Fibroblast of lung (primary cell): ENCODE results near the gene UQCRHL. TPM values are rescaled to one million over a fixed set of nuclear protein-coding genes. Genes with fewer than 3 reads are reported as not detected.

Source experiments
- DNase-seq, 2 donors: peaks; one replicate each; pipeline versions ENCODE4 v3.0.0 to v3.0.0-alpha.2; 2010; ENCODE audit warnings: low read depth in 2 of 2
- H2AFZ ChIP-seq: 2 replicates; pipeline ENCODE4 v1.5.1; 2012; ENCODE audit warnings: low read length, control low read depth, inconsistent platforms
- H3K27ac ChIP-seq: 2 replicates; pipeline ENCODE4 v1.5.1; 2011; ENCODE audit warnings: low read length, control low read depth; ENCODE audit not compliant: insufficient read depth
- H3K27me3 ChIP-seq: 2 replicates; pipeline ENCODE4 v1.5.1; 2011; ENCODE audit warnings: mild to moderate bottlenecking, low read length; ENCODE audit not compliant: control insufficient read depth, insufficient read depth
- H3K36me3 ChIP-seq: 2 replicates; pipeline ENCODE4 v1.5.1; 2011; ENCODE audit warnings: low read length; ENCODE audit not compliant: control insufficient read depth, insufficient read depth
- H3K4me1 ChIP-seq: 2 replicates; pipeline ENCODE4 v1.5.1; 2011; ENCODE audit warnings: low read length; ENCODE audit not compliant: control insufficient read depth, insufficient read depth; ENCODE audit errors: extremely low read depth
- H3K4me2 ChIP-seq: 2 replicates; pipeline ENCODE4 v1.5.1; 2011; ENCODE audit warnings: low read length, control low read depth; ENCODE audit not compliant: insufficient read depth; ENCODE audit errors: extremely low read depth
- H3K4me3 ChIP-seq, 4 experiments: fragments of 200-600 bp in 1 of 4; sonication (generic) in 1 of 4; replicated peaks in 1 of 4; 2 replicates each; pipeline ENCODE4 v1.5.1; 2011 to 2016; ENCODE audit warnings: low read length in 4 of 4, low read depth in 3 of 4, mild to moderate bottlenecking in 3 of 4, control low read depth in 2 of 4, inconsistent platforms in 1 of 4, mixed read lengths in 1 of 4; ENCODE audit not compliant: insufficient read depth in 1 of 4; ENCODE audit errors: control extremely low read depth in 1 of 4
- H3K79me2 ChIP-seq: 2 replicates; pipeline ENCODE4 v1.5.1; 2012; ENCODE audit warnings: mild to moderate bottlenecking, low read length, inconsistent platforms; ENCODE audit not compliant: control insufficient read depth, insufficient read depth
- H3K9ac ChIP-seq: 2 replicates; pipeline ENCODE4 v1.5.1; 2011; ENCODE audit warnings: mild to moderate bottlenecking, low read length, control low read depth; ENCODE audit not compliant: insufficient read depth
- H3K9me3 ChIP-seq: 2 replicates; pipeline ENCODE4 v1.5.1; 2012; ENCODE audit warnings: low read depth, low read length; ENCODE audit not compliant: control insufficient read depth, insufficient read depth
- H4K20me1 ChIP-seq: 2 replicates; pipeline ENCODE4 v1.5.1; 2011; ENCODE audit warnings: low read length; ENCODE audit not compliant: control insufficient read depth, insufficient read depth; ENCODE audit errors: extremely low read depth
- EZH2 ChIP-seq: IDR thresholded peaks from 2 replicates; pipeline ENCODE4 v1.5.1; 2012; ENCODE audit warnings: low read length, control low read depth, mild to moderate bottlenecking; ENCODE audit errors: missing control alignments
- polyA plus RNA-seq, 2 donors: library from polyadenylated mRNA; depleted of rRNA in 1 of 2; stranded (reverse) in 1 of 2; unstranded in 1 of 2; fragments of >200 nt; gene quantifications; 2 replicates each; pipeline ENCODE4 v1.2.1, GENCODE V29; 2011 to 2012; ENCODE audit warnings: missing spikeins in 1 of 2
- total RNA-seq: library from RNA; depleted of rRNA; stranded (reverse); fragments of >200 nt; gene quantifications from 2 replicates; pipeline ENCODE4 v1.2.1, GENCODE V29; 2014
- TF ChIP-seq, protein P1 (sequence below), 2 donors: IDR thresholded peaks in 1 of 2; conservative IDR thresholded peaks in 1 of 2; 1 replicate in 1 of 2; 2 replicates in 1 of 2; pipeline ENCODE4 v1.5.1; 2011 to 2012; ENCODE audit warnings: low read length in 2 of 2, control low read depth in 1 of 2, inconsistent platforms in 1 of 2, low read depth in 1 of 2, mild to moderate bottlenecking in 1 of 2

The UQCRHL gene
- total and polyA plus RNA-seq, 2 donors (not counting 1 experiment from before 2014, with no cell fraction given) = 1.3 to 7.8 TPM

DNA sequence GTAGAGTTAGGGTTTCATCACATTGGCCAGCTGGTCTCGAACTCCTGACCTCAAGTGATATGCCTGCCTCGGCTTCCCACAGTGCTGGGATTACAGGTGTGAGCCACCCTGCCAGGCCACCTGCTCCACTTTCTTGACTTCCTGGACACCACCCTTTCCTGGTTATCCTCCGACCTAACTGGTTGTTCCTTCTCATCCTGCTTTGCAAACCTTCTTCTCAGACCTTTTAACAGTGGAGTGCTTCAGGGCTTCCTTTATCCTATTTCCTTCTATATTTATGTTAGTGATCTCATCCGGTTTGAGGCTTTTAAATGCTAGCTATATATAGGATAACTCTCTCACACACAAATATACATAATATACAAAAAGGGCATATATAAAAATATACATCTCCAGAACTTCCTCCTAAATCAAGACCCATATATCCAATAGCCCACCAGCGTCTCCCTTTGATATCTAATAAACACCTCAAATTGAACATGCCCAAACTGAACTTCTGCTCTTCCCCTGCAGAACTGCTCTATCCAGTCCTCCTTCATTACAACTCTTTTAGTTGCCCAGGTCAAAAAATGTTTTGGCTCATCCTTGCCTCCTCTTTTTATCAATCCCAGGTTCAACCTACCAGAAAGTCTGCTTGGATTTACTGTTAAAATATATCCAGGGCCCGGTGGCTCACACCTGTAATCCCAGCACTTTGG lies 19.5 kb upstream of the UQCRHL start:
- no peak overlapping the region for H3K4me3 ChIP-seq
- no peaks in the 10 kb centered on the region for H3K79me2 ChIP-seq
- H3K27ac ChIP-seq = no peak overlapping the region
- H3K27me3 ChIP-seq = no peaks in the 10 kb centered on the region
- H3K36me3 ChIP-seq = no peaks in the 10 kb centered on the region
- H3K9ac ChIP-seq = no peak overlapping the region
- H4K20me1 ChIP-seq = no peaks in the 10 kb centered on the region
- no peak overlapping the region for H3K4me2 ChIP-seq
- no peaks in the 10 kb centered on the region for H3K9me3 ChIP-seq
- no peaks in the 10 kb centered on the region for H3K4me1 ChIP-seq
- TF ChIP-seq, protein P1, sequence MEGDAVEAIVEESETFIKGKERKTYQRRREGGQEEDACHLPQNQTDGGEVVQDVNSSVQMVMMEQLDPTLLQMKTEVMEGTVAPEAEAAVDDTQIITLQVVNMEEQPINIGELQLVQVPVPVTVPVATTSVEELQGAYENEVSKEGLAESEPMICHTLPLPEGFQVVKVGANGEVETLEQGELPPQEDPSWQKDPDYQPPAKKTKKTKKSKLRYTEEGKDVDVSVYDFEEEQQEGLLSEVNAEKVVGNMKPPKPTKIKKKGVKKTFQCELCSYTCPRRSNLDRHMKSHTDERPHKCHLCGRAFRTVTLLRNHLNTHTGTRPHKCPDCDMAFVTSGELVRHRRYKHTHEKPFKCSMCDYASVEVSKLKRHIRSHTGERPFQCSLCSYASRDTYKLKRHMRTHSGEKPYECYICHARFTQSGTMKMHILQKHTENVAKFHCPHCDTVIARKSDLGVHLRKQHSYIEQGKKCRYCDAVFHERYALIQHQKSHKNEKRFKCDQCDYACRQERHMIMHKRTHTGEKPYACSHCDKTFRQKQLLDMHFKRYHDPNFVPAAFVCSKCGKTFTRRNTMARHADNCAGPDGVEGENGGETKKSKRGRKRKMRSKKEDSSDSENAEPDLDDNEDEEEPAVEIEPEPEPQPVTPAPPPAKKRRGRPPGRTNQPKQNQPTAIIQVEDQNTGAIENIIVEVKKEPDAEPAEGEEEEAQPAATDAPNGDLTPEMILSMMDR (conservative IDR thresholded peaks at IDR 0.05 in 1 of 2, IDR thresholded peaks at IDR 0.05 in 1 of 2; ENCODE audit: low read depth in 1 of 2, low read length in 2 of 2) = no peak
- no peak for TF ChIP-seq EZH2
- H2AFZ ChIP-seq = no peak overlapping the region
- no peak for DNase-seq

DNA sequence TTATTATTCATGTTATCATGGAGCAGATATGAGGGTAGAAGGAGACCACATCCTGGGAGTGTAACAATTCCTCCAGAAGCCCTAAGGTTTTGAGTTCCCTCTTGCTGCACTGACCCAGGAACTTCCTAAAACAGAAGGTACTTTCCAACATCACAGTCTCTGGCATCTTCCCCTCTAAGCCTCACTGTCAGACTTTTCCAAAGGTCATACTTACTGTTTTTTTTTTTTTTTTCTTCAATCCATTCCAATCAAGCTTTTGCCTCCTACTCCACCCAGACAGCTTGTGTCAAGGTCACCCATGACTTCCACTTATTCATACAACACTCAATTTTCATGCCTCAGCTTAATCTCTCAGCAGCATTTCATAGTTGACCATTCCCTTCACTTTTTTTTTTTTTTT lies 18.4 kb upstream of the UQCRHL start:
- Histone ChIP-seq H3K4me2 (no peak overlapping the region), H3K79me2 (no peaks in the 10 kb centered on the region), H3K4me1 (no peaks in the 10 kb centered on the region), H3K4me3 (no peak overlapping the region), H3K27ac (no peak overlapping the region), H3K27me3 (no peaks in the 10 kb centered on the region), H4K20me1 (no peaks in the 10 kb centered on the region), H2AFZ (no peak overlapping the region), H3K36me3 (no peaks in the 10 kb centered on the region), H3K9ac (no peak overlapping the region), H3K9me3 (no peaks in the 10 kb centered on the region)
- peak in 1 of 2 donors; percentile 47 for DNase-seq
- no peak for TF ChIP-seq EZH2
- TF ChIP-seq, protein P1 (conservative IDR thresholded peaks at IDR 0.05 in 1 of 2, IDR thresholded peaks at IDR 0.05 in 1 of 2; ENCODE audit: low read depth in 1 of 2, low read length in 2 of 2) = no peak

DNA sequence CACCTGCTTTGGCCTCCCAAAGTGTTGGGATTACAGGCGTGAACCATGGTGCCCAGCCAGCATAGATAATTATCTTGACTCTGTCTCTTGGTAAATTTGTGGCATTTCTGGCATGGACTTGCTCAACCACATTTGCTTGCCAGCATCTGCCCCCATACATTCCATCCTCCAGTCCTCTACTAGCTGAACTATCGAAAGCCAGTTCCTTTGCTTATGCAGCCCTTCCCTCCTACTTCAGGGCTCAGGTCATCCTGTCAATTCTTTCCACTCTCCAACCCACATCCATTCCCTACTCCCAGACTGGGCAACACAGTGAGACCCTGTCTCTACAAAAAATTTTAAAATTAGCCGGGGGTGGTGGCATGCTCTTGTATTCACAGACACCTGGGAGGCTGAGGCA lies 13.0 kb upstream of the UQCRHL start:
- H3K4me1 ChIP-seq = no peaks in the 10 kb centered on the region
- DNase-seq = peak in 1 of 2 donors; percentile 60

More for the DNA sequence above, 13.0 kb upstream of the UQCRHL start:
- Histone ChIP-seq H3K27ac (no peak overlapping the region), H3K4me3 (no peak overlapping the region), H3K79me2 (no peaks in the 10 kb centered on the region), H3K27me3 (no peaks in the 10 kb centered on the region), H3K9ac (no peak overlapping the region), H3K9me3 (no peaks in the 10 kb centered on the region), H2AFZ (no peak overlapping the region), H3K36me3 (no peaks in the 10 kb centered on the region), H3K4me2 (no peak overlapping the region), H4K20me1 (no peaks in the 10 kb centered on the region)
- TF ChIP-seq, protein P1 (conservative IDR thresholded peaks at IDR 0.05 in 1 of 2, IDR thresholded peaks at IDR 0.05 in 1 of 2; ENCODE audit: low read depth in 1 of 2, low read length in 2 of 2) = no peak
- TF ChIP-seq EZH2 = no peak
